Measurements from ENCODE around the gene PLEKHG4.

PLEKHG4 gene

DNA sequence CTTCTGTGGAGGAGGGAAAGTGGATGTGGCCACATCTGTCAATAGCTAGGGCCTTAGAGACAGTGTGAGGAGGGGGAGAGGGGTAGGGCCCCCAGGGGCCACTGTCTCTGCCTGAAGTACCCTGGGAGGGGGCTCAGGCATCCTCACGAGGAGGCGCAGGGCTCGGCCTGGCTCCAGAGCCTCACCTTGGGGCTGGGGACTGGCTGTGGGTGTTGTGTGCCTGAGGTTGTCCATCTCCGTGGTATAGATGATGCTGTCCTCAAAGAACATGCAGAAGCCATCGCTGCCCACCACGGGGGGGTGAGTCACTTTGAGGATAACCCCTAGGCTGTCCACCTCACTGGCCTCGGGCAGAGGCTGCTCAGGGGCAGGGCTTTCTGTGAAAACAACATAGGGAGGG is 12.1 kb downstream of the PLEKHG4 start:
- DNase-seq (ENCODE audit: low spot score), result no peak

DNA sequence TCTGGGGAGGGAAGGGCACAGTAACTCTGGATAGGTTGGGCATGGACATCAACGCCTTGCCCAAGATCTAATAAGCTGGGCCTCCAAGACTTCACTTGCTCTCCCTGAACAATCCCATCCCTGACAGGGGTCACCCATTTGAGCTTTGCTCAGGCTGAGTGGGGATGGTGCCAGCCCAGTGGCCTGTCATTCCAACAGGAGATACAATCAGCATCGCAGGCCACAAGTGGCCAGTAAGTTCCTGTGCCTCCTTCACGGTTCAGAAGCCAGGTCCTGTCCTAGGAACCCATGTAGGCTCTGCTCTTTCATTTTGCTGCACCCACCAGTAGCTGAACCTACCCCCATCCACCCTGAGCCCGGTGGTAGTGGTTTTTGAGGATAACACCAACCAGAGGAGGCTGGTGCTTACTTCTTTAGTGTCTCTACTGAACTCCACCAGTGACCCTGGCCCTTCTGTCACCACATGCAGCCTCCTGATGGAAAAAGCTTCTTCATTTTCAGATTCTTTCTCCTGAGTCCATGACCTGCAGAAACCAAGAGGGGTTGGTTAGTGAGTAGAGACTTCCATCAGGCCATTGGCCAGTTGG is 14.9 kb downstream of the PLEKHG4 start:
- no peak for DNase-seq (ENCODE audit: low spot score)

DNA sequence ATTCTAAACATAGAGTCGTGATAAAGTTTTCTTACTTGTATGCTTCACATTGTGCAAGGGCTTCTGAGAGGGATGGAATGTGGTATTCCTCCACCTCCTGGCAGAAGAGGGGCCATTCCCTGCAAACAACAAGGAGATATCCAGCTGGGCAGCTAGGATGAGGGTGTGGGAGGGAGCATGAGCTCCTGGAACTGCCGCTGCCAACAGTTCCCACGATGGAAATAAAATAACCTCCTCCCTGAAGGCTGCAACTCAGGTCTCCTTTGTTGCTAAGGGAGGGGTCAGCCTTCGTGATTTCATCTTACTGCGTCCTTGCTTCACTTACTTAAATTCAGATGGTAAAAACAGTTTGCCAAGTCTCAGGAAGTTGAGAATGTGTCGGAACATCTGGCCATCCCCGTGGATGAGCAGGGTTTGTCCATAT is 15.6 kb downstream of the PLEKHG4 start:
- peak; percentile 81 for DNase-seq (ENCODE audit: low spot score)

DNA sequence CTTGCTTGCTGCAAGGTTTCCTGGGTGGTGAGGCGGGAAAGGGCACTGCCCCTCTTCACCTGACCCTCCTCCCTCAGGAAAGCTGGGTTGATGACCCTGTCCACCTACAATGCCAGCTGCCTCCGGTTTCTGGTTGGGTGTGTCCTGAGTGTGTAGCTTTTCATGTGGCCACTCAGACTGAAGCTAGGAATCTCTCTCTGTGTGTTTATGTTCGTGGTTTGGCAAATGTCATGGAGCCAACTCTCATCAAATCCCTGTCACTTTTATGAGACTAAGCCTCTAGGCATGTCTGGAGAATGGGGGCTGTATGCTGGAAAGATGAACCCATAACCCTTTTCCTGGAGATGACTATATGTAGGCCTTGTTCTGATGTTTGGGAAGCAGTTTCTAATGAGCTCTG is 17.1 kb downstream of the PLEKHG4 start:
- peak; percentile 70 for DNase-seq (ENCODE audit: low spot score)

DNA sequence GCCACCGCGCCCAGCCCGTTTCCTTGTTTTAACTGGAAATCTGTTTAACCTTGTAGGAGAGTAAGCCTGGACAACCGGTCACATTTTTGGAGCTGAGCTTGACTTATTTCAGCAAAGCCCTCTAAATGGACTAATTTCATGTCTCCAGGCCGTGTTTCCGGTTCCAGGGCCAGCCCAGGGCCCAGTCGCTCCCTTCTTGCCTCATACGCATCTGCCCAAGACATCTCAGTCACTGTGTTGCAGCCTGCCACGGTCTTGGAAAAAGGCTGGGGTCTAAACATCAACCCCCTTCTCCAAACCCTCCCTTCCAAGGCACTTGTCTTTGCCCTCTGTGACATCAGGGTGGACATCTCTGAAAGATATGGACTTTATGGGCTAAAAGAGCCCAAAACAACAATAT is 18.9 kb downstream of the PLEKHG4 start:
- no peak for DNase-seq (ENCODE audit: low spot score)

DNA sequence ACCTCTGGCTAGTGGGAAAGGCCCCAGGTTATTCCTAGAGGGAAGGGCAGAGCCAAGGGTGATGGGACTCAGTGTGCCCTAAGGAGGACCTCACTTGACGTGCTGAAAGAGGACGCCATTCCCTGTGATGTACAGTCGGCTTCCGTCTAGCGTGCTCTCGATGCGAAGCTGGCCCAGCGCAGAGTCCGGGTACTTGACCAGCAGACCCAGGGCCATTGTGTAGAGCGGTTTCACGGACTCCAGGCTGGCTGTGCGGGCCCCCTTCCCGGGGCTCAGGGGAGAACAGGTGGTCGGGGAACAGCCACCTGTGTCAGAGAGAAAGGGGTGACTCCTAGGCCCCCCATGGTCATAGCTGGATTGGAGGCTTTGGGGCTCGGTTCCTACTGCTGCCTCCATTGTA is 19.9 kb downstream of the PLEKHG4 start:
- DNase-seq (ENCODE audit: low spot score), result no peak

DNA sequence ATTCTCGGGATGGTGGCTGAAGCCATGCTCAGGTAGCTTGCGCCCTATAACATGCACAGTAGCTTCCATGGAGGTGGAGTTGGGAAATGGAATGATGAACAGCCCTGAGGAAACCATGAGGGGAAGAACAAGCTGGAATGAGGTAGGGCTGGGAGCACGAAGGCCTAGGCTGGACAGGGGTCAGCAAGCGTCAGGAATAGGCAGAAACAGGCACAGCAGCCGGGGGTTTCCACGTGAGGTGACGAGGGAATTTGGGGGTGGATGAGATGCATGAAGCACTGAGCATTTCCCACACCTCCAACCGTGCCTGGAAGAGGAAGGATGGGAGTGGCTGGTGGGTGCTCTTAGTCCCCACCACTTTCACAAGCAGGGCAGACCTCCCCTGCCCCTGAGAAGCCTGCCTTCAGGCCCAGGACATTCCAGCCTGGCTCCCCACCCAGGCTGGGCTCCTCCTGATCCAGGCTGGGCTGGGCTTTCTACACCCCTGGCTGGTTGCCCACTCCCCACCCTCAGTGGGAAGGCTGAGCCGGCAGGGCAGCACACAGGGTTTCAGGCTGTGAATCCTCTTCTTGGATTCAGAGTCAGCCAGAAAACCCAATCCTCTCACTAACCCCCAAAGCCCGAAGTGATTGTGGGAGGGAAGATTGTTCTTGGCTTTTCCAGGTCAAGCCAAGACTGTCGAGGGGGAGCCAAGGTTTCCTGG is 21.9 kb downstream of the PLEKHG4 start:
- DNase-seq (ENCODE audit: low spot score), result peak; percentile 50

DNA sequence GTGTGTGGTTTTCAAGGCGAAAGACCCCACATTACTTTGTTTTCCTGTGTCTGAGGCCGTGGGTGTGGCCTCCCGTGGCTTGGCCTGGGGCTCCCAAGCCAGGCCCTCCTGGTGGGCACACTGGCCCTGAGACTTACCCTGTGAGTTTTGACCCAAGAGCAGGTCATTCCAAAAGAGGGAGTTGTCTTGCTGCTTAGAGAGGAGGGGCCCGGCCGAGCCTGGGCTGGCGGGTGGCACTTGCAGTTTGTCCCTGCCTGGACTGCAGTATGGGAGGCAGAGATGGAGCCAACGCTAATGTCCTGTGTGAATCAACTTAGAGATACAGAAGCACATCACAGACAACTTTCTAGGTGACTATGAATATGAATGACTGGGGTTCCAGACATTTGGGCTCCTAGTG is 22.7 kb downstream of the PLEKHG4 start:
- DNase-seq (ENCODE audit: low spot score), result no peak

DNA sequence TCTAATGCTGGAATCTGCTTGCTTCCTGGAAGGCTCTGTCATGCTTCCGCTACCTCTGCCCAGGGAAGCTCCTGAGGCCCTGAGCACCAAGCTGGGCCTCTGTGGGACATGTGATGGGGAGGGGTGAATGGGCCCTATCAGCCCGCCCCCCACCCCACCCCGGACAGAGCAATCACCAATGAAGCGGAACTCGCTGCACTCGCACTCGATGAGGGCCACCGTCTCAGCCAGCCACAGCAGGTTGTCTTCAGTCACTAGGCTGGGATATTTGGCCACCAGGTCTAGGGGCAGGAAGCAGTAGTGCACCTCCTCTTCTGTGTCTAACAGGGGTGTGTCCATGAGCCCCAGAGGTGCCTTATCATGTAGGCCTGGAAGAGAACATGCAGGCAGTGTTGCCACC is 23.6 kb downstream of the PLEKHG4 start:
- DNase-seq (ENCODE audit: low spot score), result no peak

DNA sequence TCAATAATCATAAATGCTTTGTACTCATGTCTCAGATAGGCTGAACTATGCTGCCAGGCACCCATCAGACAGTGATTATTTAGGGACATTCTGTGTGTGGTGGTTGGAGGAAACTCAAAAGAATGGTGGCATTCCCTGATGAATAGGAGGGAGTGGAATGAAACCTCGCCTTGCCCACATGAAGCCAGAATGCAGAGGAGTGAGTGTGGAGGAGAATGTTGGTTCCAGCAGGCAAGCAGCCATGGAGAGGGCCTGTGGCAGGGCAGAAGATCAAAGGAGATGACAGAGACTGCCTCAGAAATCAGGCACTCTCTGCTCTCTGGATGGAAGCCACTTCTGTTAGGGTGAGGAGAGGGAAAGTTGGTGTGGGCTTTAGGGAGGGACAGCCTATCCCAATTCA is 24.7 kb downstream of the PLEKHG4 start:
- peak; percentile 62 for DNase-seq (ENCODE audit: low spot score)

DNA sequence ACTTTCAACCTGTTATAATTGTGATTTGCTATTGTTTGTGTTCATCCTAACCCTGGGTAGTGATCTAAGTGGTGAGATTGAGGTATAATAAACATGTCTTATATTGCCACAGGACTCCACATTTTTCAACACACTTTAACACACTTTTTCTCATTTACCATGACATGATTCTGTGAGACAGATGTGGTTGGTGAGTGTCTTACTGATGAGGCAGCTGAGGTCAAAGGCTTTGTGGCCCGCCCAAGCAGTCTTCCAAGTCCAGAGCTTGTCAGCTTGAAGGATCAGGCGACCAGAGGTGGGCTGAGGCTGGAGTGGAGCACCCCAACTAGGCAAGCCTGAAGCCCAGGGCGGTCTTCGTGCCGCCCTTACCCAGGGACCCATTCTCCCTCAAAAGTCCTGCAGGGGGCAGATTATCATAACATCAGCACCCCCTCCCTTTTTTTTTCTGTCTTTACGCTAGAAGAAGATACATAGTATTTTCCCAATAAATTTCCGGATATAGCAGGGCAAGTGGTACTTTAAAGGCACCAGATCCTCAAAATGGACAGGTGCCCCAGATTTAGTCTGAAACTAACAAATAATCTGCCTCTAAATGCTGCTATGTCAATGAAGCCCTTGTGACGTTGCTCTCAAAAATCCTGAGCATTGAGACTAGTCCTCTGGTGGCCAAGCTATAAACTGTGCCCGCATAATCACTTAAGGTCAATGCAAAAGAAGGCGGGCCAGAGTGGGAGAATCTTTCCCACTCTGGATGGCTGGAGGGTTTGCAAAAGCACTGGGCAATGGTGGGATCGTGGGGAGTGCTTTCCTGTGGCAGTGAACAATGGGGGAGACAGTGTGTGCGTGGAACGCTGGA is 26.1 kb downstream of the PLEKHG4 start:
- DNase-seq (ENCODE audit: low spot score), result no peak

DNA sequence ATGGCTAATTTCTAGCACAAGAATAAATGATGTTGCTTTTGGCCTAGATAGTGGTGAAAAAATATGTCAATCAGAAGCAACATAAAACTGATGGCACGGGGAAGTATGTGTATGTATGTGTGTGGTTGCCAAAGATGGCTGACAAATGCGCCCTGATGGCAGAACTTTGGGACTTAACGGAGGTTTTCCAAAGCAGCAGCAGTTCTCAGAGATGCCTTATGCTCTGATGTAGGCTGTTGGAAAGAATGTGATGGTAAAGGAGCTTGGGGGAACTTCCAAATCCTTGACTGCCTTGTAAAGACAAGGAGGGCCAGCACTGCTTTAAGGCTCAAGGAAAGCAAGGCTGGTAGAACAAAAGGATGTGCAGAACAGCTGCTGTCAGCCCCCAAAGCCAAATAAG is 31.2 kb downstream of the PLEKHG4 start:
- DNase-seq (ENCODE audit: low spot score), result no peak

DNA sequence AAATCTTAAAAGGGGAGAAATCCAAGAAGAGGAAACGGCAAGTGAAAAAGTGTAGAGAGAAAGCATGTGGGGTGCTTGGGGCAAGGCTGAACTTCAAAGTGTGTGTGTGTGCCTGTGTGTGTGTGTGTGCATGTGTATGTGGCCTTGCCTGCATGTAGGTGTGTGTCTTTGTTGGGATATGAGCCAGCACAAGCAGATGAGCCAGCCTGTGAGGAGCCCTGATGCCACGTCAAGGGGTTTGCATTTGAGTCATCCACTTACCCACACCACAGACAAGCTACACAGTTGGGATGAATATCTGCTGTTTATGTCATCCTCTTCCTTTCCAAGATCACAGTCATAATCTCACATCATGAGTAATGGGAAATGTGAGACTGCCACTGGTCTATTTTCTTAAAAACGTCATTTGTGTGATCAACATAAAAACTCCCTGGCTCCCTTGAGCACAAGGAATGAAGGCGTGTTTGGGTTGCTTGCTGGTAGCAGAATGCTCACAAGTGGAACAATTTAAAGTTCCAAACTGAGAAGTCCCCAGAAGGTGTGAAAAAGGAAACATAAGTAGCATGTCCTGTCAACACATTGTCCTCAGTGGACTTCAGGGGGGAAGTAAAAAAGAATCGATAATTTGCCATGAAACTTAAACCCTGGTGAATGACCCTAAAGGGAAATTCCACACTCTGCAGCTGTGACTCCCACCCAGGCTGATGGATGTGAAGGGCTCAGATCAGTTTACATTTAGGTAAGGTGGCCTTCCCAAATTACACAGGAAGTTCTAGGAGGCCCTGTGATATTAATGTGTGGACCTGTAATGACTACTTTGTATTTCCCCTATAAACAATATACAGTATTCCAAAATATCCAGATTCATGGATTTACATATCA is 32.5 kb downstream of the PLEKHG4 start:
- DNase-seq (ENCODE audit: low spot score), result peak; percentile 97

DNA sequence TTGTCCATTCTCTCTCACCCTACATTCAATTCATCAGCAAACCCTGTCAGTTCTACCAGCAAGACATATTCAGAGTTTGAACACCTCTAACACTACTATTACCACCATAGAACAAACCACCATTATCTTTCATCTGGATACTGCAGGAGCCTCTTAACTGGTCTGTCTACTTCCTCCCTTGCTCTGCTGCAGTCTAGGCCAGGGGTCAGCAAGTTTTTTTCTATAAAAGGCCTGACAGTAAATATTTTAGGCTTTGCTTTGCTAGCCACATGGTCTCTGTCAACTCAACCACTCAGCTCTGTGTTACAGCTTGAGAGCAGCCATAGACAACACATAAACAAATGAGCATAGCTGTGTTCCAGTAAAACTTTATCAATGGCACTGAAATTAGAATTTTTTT is 33.4 kb downstream of the PLEKHG4 start:
- DNase-seq (ENCODE audit: low spot score), result no peak

DNA sequence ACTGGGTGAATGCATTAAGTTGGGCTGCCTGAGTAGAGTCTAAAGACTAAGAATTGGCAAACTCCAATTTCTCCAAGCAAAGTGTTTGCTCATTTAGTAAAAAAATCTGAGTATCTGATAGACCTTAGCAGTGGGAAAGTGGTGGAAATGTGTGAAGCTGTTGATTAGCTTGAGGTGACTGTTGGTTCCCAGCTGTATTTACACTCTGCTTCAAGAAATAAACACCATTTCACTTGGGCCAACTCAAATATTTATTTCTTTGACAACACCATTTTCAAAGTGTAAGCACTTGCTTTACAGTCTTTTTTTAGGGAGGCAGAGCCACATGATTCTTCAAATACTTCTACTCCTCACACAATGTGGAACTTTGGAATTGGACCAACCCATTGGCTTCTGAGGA is 38.5 kb downstream of the PLEKHG4 start:
- DNase-seq (ENCODE audit: low spot score), result no peak

DNA sequence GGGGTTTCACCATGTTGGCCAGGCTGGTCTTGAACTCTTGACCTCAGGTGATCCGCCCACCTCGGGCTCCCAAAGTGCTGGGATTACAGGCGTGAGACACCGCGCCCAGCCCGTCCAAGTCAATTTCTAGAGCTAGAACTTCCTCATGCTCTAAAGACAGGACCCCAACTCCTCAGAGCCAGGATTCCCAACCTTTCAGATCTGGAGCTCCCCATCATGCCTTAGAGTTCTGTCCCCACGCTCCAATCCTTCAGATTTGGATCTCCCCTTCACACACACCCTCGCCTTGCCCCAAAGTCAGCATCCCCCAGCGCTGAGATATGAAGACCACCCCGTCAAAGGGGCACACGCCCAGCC is 46.8 kb downstream of the PLEKHG4 start:
- no peak for DNase-seq (ENCODE audit: low spot score)

DNA sequence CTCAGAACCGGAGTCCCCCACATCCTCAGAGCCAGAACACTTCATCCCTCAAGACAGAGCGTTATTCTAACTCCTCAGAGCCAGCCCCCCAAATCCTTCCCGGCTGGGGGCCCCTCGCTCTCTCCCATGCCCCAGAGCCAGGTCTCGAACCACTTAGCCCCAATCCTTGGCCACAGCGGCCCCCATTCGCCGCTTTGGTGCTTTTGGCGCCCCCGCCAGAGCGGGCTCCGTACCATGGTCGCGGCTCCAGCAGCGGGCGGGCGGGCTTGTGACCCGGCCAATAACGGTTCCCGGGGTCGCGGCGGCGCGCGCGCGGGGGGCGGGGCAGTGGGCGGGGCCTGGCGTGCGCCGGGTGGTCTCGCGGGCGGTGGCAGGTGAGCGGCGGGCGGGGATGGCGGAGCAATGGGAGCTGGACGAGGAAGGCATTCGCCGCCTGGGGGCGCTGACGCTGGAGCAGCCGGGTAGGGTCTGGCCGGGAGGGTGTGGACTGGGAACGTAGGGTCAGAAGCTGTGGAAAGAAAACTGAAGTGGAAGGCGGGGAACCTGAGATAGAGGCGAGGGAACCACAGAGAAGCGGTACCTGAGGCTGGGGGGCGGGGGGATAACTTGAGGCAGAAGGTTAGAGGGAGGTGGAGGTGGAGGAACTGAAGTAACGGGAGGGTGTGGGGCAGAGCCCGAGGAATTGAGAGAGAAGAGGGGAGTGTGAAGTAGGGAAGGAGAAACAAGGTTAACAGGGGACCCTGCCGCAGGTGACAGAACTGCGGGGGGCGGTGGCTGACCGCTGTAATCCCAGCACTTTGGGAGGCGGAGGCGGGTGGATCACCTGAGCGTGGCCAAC is 47.4 kb downstream of the PLEKHG4 start, which contains the start of the genes KCTD19 and LRRC36:
TSS of gene KCTD19 (minus strand) at position 270 of the 838 bp plus-strand sequence. CDS start at position 236, 34 bp downstream.
TSS of gene LRRC36 (plus strand) at position 344 of the 838 bp plus-strand sequence. CDS start at position 392, 48 bp downstream.
- peak; percentile 74 for DNase-seq (ENCODE audit: low spot score)

DNA sequence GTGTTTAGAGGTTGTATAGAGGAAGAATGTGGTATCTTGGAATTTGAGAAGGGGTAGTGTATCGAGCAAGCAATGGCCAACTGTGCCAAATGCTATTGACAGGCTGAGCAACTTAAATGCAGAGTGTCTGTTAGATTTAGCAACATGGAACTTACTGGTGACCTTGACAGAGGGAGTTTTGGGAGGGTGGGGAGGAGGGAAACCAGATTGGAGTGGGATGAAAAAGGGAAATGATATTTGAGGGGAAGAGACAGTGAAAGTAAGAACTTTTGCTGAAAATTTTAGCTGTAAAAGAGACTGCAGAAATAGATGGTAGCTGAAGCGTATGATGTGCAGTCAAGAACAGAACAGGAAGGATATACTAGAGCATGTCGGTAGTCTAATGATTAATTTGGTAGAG is 48.4 kb downstream of the PLEKHG4 start:
- DNase-seq (ENCODE audit: low spot score), result no peak

DNA sequence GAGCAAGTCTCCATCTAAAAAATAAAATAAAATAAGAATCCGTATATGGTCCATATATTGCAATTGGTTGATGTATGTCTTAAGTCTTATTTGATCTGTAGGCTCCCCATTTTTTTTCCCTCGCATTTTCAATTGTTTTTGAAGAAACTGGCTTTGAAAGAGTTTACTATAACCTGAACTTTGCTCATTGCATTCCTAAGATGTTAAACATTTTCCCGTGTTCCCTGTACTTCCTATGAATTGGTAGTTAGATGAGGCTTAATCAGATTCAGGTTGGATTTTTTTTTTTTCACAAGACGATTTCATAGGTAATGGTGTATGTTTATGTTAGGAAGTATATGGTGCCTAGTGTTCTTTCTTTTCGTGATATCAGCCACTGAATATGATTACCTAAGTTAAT is 50.6 kb downstream of the PLEKHG4 start:
- DNase-seq (ENCODE audit: low spot score), result no peak

DNA sequence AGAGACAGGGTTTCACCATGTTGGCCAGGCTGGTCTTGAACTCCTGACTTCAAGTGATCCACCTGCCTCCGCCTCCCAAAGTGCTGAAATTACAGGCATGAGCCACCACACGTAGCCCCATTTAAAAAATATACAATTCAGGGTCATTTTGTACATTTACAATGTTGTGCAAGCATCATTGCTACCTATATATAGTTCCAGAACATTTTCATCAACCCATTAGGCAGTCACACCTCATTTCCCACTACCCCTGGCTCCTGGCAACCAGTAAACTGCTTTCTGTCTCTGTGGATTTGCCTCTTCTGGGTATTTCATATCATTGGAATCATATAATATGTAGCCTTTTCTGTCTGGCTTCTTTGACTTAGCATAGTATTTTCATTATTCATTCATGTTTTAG is 54.0 kb downstream of the PLEKHG4 start:
- no peak for DNase-seq (ENCODE audit: low spot score)

DNA sequence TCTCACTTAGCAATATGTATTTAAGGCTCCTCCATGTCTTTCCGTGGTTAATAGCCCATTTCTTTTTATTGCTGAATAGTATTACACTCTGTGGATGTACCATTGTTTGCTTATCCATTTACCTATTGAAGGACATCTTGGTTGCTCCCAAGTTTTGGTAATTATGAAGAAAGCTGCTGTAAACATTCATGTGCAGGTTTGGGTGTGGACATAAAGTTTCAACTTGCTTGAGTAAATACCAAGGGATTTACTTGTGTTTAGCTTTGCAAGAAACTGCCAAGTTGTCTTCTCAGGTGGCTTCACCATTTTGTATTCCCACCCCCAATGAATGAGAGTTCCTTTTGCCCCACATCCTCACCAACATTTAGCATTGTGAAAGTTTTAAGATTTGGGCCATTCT is 56.8 kb downstream of the PLEKHG4 start:
- no peak for DNase-seq (ENCODE audit: low spot score)
